Liver (tissue), 9 donors: ENCODE results near the gene SLX9. TPM values are rescaled to one million over a fixed set of nuclear protein-coding genes. Genes with fewer than 3 reads are reported as not detected.
A peak's percentile ranks its signal among the peaks of the same experiment; 100 is the strongest.

Experiments used
- DNase-seq: peaks from one replicate; pipeline ENCODE4 v3.0.0-alpha.2; 2017; ENCODE audit warnings: low spot score
- H3K27ac ChIP-seq, 2 donors: one replicate each; pipeline ENCODE4 v1.7.0; 2013; ENCODE audit warnings: inconsistent platforms in 2 of 2, low read length in 2 of 2, control low read depth in 1 of 2, low read depth in 1 of 2, mild to moderate bottlenecking in 1 of 2
- H3K27me3 ChIP-seq, 4 donors: one replicate each; pipeline versions ENCODE4 v1.6.1 to v1.7.0; 2013; ENCODE audit warnings: low read length in 3 of 4, inconsistent platforms in 1 of 4, mild to moderate bottlenecking in 1 of 4, moderate library complexity in 1 of 4; ENCODE audit not compliant: control insufficient read depth in 4 of 4, insufficient read depth in 4 of 4
- H3K36me3 ChIP-seq, 4 donors: one replicate each; pipeline versions ENCODE4 v1.6.1 to v1.7.0; 2013; ENCODE audit warnings: low read length in 3 of 4, mild to moderate bottlenecking in 3 of 4, low read depth in 1 of 4, moderate library complexity in 1 of 4; ENCODE audit not compliant: control insufficient read depth in 4 of 4, insufficient read depth in 3 of 4
- H3K4me1 ChIP-seq, 4 donors: one replicate each; pipeline versions ENCODE4 v1.6.1 to v1.7.0; 2013; ENCODE audit warnings: low read length in 3 of 4, mild to moderate bottlenecking in 3 of 4, moderate library complexity in 1 of 4; ENCODE audit not compliant: control insufficient read depth in 4 of 4, insufficient read depth in 4 of 4
- H3K4me3 ChIP-seq, 3 donors: one replicate each; pipeline versions ENCODE4 v1.6.1 to v1.7.0; 2013; ENCODE audit warnings: low read length in 3 of 3, control low read depth in 1 of 3, low read depth in 1 of 3, mild to moderate bottlenecking in 1 of 3
- H3K9ac ChIP-seq, 2 donors: one replicate each; pipeline ENCODE4 v1.7.0; 2013; ENCODE audit warnings: low read length in 2 of 2, mild to moderate bottlenecking in 2 of 2, moderate library complexity in 2 of 2, control low read depth in 1 of 2, low read depth in 1 of 2
- H3K9me3 ChIP-seq, 4 donors: one replicate each; pipeline versions ENCODE4 v1.6.1 to v1.7.0; 2013; ENCODE audit warnings: low read length in 3 of 4; ENCODE audit not compliant: control insufficient read depth in 4 of 4
- CTCF ChIP-seq: fragments of 150-350 bp; IDR thresholded peaks from 2 replicates; pipeline ENCODE4 v1.5.1; 2017; ENCODE audit warnings: improper control_type of control experiment, low read depth, low read length; ENCODE audit not compliant: missing input control
- FOXA1 ChIP-seq: IDR thresholded peaks from 2 replicates; pipeline ENCODE4 v1.6.1; 2016; ENCODE audit warnings: antibody characterized with exemption
- GABPA ChIP-seq, 2 donors: IDR thresholded peaks in 1 of 2; conservative IDR thresholded peaks in 1 of 2; 2 replicates each; pipeline ENCODE4 v1.6.1; 2016; ENCODE audit warnings: antibody characterized with exemption in 2 of 2, mild to moderate bottlenecking in 1 of 2, moderate library complexity in 1 of 2
- HNF4A ChIP-seq, 2 donors: conservative IDR thresholded peaks; 2 replicates each; pipeline ENCODE4 v1.6.1; 2016; ENCODE audit warnings: antibody characterized with exemption in 2 of 2, mild to moderate bottlenecking in 2 of 2
- JUND ChIP-seq, 2 donors: IDR thresholded peaks; 2 replicates each; pipeline ENCODE4 v1.6.1; 2016; ENCODE audit warnings: antibody characterized with exemption in 2 of 2
- MAX ChIP-seq: IDR thresholded peaks from 2 replicates; pipeline ENCODE4 v1.6.1; 2016; ENCODE audit warnings: antibody characterized with exemption
- NR2F2 ChIP-seq: IDR thresholded peaks from 2 replicates; pipeline ENCODE4 v1.6.1; 2016; ENCODE audit warnings: antibody characterized with exemption
- RAD21 ChIP-seq, 2 donors: IDR thresholded peaks; 2 replicates each; pipeline ENCODE4 v1.6.1; 2016; ENCODE audit warnings: antibody characterized with exemption in 2 of 2, mild to moderate bottlenecking in 2 of 2
- RXRA ChIP-seq, 2 donors: IDR thresholded peaks; 2 replicates each; pipeline ENCODE4 v1.6.1; 2017 to 2018; ENCODE audit warnings: antibody characterized with exemption in 2 of 2, mild to moderate bottlenecking in 1 of 2
- SP1 ChIP-seq: IDR thresholded peaks from 2 replicates; pipeline ENCODE4 v1.6.1; 2018; ENCODE audit warnings: antibody characterized with exemption, mild to moderate bottlenecking
- YY1 ChIP-seq: IDR thresholded peaks from 2 replicates; pipeline ENCODE4 v1.6.1; 2016; ENCODE audit warnings: antibody characterized with exemption, mild to moderate bottlenecking
- WGBS: extraction: QIAGEN DNeasy Blood & Tissue Kit; methylation state at CpG from one replicate; pipeline ENCODE4 v1.1.7; 2013; 5-methylcytosine and 5-hydroxymethylcytosine counted together
- polyA plus RNA-seq, 2 donors: library from polyadenylated mRNA; stranded (reverse) in 1 of 2; unstranded in 1 of 2; fragments of 200-250 nt in 1 of 2; fragments of >200 nt in 1 of 2; fragmentation: Nextera tagmentation in 1 of 2; extraction: Ambion mirVana in 1 of 2; gene quantifications; one replicate each; pipeline versions ENCODE4 v1.2.1 to v1.2.3, GENCODE V29; 2013 to 2015
- total RNA-seq, 2 donors: library from RNA; depleted of rRNA; stranded (reverse); fragments of >200 nt; gene quantifications; one replicate each; pipeline ENCODE4 v1.2.3, GENCODE V29; 2014
- TF ChIP-seq, protein P1 (sequence below): IDR thresholded peaks from 2 replicates; pipeline ENCODE4 v1.6.1; 2016; ENCODE audit warnings: antibody characterized with exemption
- TF ChIP-seq, protein P2 (sequence below): IDR thresholded peaks from 2 replicates; pipeline ENCODE4 v1.6.1; 2016; ENCODE audit warnings: antibody characterized with exemption, mild to moderate bottlenecking
- donor health status: healthy.
- donor health status: healthy.
- donor health status: healthy.
- donor health status: healthy.
- donor health status: healthy.

Gene SLX9
- total and polyA plus RNA-seq, 4 donors, result 7.5 to 20.3 (median 12.2) TPM

GRCh38 chr21:44907225-44907965 lies 32.4 kb upstream of the SLX9 start (continued):
- no peak for TF ChIP-seq MAX

DNA sequence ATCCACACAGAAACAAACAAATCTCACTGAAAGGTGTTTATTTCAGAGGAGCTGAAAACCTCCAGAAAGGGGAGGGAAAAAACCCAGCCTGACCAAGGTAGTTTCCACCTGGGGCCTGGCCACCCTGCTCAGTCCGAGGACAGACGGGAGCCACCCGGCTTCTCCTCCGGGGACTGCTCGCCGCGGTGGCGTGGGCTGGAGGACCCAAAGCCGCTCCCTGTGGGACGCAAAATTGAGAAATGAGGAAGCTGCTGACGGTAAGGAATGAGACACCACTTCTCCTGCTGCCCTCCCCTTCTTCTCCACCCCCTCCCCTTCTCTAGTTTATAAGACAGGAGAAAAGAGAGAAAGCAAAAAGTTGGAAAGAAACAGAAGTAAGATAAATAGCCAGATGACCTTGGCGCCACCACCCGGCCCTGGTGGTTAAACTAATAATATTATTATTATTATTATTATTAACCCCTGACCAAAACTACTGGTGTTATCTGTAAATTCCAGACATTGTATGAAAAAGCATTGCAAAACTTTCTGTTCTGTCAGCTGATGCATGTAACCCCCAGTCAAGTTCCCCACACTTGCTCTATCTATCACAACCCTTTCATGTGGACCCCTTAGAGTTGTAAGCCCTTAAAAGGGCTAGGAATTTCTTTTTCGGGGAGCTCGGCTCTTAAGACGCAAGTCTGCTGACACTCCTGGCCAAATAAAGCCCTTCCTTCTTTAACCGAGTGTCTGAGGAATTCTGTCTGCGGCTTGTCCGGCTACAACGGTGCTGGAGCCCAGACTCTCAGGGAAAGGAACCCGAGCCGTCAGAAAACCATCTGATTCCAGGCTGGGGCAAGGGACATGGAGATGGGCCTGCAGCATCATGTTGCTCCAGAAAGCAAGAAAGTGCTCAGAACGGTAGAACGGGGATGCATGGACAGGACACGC lies 31.6 kb upstream of the SLX9 start:
- no peaks in the 10 kb centered on the region for H3K27me3 ChIP-seq
- no peak overlapping the region for H3K9ac ChIP-seq
- peaks cover 23 to 35% (median 30%) of the 10 kb centered on the region in 4 donors for H3K4me1 ChIP-seq
- TF ChIP-seq RXRA (IDR thresholded peaks at IDR 0.05), result no peak
- TF ChIP-seq MAX, result no peak
- TF ChIP-seq JUND (IDR thresholded peaks at IDR 0.05), result no peak
- TF ChIP-seq FOXA1, result no peak
- no peak for TF ChIP-seq RAD21 (IDR thresholded peaks at IDR 0.05)
- TF ChIP-seq CTCF, result no peak
- no peak for TF ChIP-seq SP1
- TF ChIP-seq, protein P1, sequence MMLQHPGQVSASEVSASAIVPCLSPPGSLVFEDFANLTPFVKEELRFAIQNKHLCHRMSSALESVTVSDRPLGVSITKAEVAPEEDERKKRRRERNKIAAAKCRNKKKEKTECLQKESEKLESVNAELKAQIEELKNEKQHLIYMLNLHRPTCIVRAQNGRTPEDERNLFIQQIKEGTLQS, result no peak
- TF ChIP-seq HNF4A (conservative IDR thresholded peaks at IDR 0.05), result no peak
- peak overlapping the region in 1 of 2 donors; percentile 13 for H3K27ac ChIP-seq
- H3K4me3 ChIP-seq, result no peak overlapping the region
- H3K36me3 ChIP-seq, result no peaks in the 10 kb centered on the region
- H3K9me3 ChIP-seq, result no peaks in the 10 kb centered on the region
- 76% methylated on average over 25 of the region's 25 CpGs for WGBS
- no peak for DNase-seq

- DNase-seq, result no peak
- H3K27me3 ChIP-seq, result no peaks in the 10 kb centered on the region
- peaks cover 28 to 42% (median 37%) of the 10 kb centered on the region in 4 donors for H3K4me1 ChIP-seq
- WGBS, result 96% methylated on average over 21 of the region's 21 CpGs
- no peak overlapping the region for H3K27ac ChIP-seq
- no peaks in the 10 kb centered on the region for H3K36me3 ChIP-seq
- H3K9ac ChIP-seq, result no peak overlapping the region
- H3K4me3 ChIP-seq, result no peak overlapping the region
- H3K9me3 ChIP-seq, result no peaks in the 10 kb centered on the region
- TF ChIP-seq RAD21 (IDR thresholded peaks at IDR 0.05) (no peak), HNF4A (conservative IDR thresholded peaks at IDR 0.05) (no peak), NR2F2 (no peak), FOXA1 (no peak), RXRA (IDR thresholded peaks at IDR 0.05) (no peak), YY1 (no peak), GABPA (IDR thresholded peaks at IDR 0.05 in 1 of 2, conservative IDR thresholded peaks at IDR 0.05 in 1 of 2) (no peak)
- TF ChIP-seq, protein P2, sequence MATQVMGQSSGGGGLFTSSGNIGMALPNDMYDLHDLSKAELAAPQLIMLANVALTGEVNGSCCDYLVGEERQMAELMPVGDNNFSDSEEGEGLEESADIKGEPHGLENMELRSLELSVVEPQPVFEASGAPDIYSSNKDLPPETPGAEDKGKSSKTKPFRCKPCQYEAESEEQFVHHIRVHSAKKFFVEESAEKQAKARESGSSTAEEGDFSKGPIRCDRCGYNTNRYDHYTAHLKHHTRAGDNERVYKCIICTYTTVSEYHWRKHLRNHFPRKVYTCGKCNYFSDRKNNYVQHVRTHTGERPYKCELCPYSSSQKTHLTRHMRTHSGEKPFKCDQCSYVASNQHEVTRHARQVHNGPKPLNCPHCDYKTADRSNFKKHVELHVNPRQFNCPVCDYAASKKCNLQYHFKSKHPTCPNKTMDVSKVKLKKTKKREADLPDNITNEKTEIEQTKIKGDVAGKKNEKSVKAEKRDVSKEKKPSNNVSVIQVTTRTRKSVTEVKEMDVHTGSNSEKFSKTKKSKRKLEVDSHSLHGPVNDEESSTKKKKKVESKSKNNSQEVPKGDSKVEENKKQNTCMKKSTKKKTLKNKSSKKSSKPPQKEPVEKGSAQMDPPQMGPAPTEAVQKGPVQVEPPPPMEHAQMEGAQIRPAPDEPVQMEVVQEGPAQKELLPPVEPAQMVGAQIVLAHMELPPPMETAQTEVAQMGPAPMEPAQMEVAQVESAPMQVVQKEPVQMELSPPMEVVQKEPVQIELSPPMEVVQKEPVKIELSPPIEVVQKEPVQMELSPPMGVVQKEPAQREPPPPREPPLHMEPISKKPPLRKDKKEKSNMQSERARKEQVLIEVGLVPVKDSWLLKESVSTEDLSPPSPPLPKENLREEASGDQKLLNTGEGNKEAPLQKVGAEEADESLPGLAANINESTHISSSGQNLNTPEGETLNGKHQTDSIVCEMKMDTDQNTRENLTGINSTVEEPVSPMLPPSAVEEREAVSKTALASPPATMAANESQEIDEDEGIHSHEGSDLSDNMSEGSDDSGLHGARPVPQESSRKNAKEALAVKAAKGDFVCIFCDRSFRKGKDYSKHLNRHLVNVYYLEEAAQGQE, result no peak
Measured at GRCh38 chr21:44908908-44909307, 30.9 kb upstream of the SLX9 start.
